Measurements from ENCODE around the gene FAM9A.
"Not testable (repeated sequence)": the region's sequence is repeated elsewhere in the genome, so short reads cannot be mapped to it uniquely, and the experiment has no call there.

Gene FAM9A

GRCh38 chrX:8757609-8758389, 43.4 kb downstream of the FAM9A start:
- H3K9me3 ChIP-seq (ENCODE audit: control insufficient read depth, insufficient read depth, low read length); H3K36me3 ChIP-seq (ENCODE audit: control insufficient read depth, insufficient read depth, low read length); H3K4me3 ChIP-seq (ENCODE audit: low read depth, low read length); H3K27me3 ChIP-seq (ENCODE audit: control insufficient read depth, insufficient read depth, low read length); H3K4me1 ChIP-seq (ENCODE audit: control insufficient read depth, insufficient read depth, low read length); H3K9ac ChIP-seq (ENCODE audit: low read depth, low read length): not testable (repeated sequence)

DNA sequence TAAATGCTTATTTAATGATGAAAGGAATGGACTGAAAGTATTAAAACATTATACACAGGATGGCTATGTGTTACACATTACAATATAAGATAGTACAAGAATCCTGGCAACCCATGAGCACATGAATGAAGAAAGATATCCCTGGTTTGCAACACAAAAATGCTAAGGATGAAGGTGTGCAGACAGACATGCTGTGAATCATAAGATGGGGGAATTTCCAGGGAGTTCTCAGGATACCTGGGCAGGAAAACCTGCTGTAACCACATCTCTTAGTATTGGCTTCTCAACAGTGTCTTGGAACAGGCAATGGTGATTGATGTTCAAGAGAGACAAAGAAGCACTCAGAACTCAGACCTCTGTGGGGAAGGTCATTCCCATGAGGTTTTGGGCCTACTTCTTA, 45.4 kb downstream of the FAM9A start:
- Histone ChIP-seq H3K9ac (ENCODE audit: low read depth, low read length) (no peak overlapping the region), H3K4me3 (ENCODE audit: low read depth, low read length) (no peak overlapping the region), H3K36me3 (ENCODE audit: control insufficient read depth, insufficient read depth, low read length) (no peaks in the 10 kb centered on the region)

GRCh38 chrX:8755116-8755515, 46.1 kb downstream of the FAM9A start:
- Histone ChIP-seq H3K36me3 (ENCODE audit: control insufficient read depth, insufficient read depth, low read length) (no peaks in the 10 kb centered on the region), H3K4me3 (ENCODE audit: low read depth, low read length) (no peak overlapping the region), H3K4me1 (ENCODE audit: control insufficient read depth, insufficient read depth, low read length) (no peaks in the 10 kb centered on the region), H3K9me3 (ENCODE audit: control insufficient read depth, insufficient read depth, low read length) (peaks cover 6% of the 10 kb centered on the region), H3K9ac (ENCODE audit: low read depth, low read length) (no peak overlapping the region), H3K27me3 (ENCODE audit: control insufficient read depth, insufficient read depth, low read length) (no peaks in the 10 kb centered on the region)

More for the DNA sequence above, 45.4 kb downstream of the FAM9A start:
- H3K4me1 ChIP-seq (ENCODE audit: control insufficient read depth, insufficient read depth, low read length) = no peaks in the 10 kb centered on the region
- H3K9me3 ChIP-seq (ENCODE audit: control insufficient read depth, insufficient read depth, low read length) = peaks cover 6% of the 10 kb centered on the region
- H3K27me3 ChIP-seq (ENCODE audit: control insufficient read depth, insufficient read depth, low read length) = no peaks in the 10 kb centered on the region

DNA sequence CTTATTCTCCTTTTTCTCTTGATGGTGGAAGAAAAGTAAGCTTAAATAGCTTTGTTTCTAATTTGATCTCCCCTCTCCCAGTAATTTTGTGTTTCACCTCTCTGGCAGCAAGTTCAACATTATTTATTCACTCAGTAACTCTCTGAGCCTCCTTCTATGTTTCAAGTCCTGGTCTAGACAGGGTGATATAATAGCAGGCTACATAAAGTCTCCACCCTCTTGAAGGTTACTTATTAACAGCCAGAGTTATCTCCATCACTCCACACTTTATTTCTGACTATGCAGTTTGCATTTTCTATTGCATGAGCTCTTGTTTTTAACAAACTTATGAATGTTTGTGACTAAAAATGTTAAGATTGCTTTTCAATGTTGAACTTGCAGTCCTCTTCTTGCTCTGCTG, 51.5 kb downstream of the FAM9A start:
- Histone ChIP-seq H3K9me3 (ENCODE audit: control insufficient read depth, insufficient read depth, low read length) (no peaks in the 10 kb centered on the region), H3K4me3 (ENCODE audit: low read depth, low read length) (no peak overlapping the region), H3K9ac (ENCODE audit: low read depth, low read length) (no peak overlapping the region), H3K27me3 (ENCODE audit: control insufficient read depth, insufficient read depth, low read length) (no peaks in the 10 kb centered on the region), H3K4me1 (ENCODE audit: control insufficient read depth, insufficient read depth, low read length) (no peaks in the 10 kb centered on the region), H3K36me3 (ENCODE audit: control insufficient read depth, insufficient read depth, low read length) (no peaks in the 10 kb centered on the region)

- Histone ChIP-seq H3K4me1 (ENCODE audit: control insufficient read depth, insufficient read depth, low read length) (no peaks in the 10 kb centered on the region), H3K36me3 (ENCODE audit: control insufficient read depth, insufficient read depth, low read length) (no peaks in the 10 kb centered on the region), H3K9me3 (ENCODE audit: control insufficient read depth, insufficient read depth, low read length) (no peaks in the 10 kb centered on the region), H3K4me3 (ENCODE audit: low read depth, low read length) (no peak overlapping the region), H3K9ac (ENCODE audit: low read depth, low read length) (no peak overlapping the region), H3K27me3 (ENCODE audit: control insufficient read depth, insufficient read depth, low read length) (no peaks in the 10 kb centered on the region)
These were observed 52.3 kb downstream of the FAM9A start for GRCh38 chrX:8748855-8749254.

DNA sequence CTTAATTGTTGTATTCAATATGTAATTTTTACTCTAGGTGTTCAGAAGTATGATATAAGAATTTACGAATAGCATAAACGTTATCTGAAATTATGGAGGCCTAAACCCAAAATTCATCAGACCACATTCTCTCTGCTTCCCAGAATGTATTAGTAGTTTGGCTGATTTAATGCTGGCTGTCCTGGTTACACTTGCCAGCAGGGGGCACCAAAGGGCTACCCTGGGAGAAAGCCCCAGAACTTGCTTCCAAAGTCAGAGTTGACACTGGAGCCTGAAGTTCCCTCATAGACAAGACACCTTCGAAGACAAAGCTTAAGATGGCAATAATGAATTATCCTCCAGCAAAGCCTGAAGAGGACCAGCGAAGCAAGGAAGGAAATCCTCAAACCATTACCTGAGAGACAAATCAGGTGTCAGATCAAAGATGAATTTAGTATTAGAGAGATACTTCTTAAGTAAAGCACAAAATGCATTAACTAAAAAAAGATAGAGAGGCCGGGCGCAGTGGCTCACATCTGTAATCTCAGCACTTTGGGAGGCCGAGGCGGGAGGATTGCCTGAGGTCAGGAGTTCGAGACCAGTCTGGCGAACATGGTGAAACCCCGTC, 58.0 kb downstream of the FAM9A start:
- Histone ChIP-seq H3K36me3 (ENCODE audit: control insufficient read depth, insufficient read depth, low read length) (no peaks in the 10 kb centered on the region), H3K4me3 (ENCODE audit: low read depth, low read length) (no peak overlapping the region), H3K27me3 (ENCODE audit: control insufficient read depth, insufficient read depth, low read length) (no peaks in the 10 kb centered on the region), H3K9me3 (ENCODE audit: control insufficient read depth, insufficient read depth, low read length) (no peaks in the 10 kb centered on the region), H3K4me1 (ENCODE audit: control insufficient read depth, insufficient read depth, low read length) (no peaks in the 10 kb centered on the region), H3K9ac (ENCODE audit: low read depth, low read length) (no peak overlapping the region)

DNA sequence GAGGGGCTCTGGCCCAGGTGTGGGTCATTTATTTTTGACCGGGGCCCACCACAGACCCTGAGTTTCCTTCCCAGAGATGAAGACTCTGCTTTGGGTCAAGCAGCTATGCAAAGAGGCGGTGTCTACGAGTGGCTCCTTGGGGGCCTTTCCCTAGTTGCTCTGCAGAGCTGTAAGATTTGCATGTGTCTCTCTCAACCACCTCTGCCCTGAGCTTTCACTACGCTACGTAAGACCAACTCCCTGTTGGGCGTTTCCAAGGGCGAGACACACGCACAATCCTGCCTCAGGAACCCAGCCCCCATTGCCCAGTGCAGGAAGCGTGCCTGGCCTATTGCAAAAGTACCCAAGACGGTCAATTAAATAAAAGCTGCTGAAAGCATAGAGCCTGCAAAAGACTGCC, 59.2 kb downstream of the FAM9A start:
- Histone ChIP-seq H3K9me3 (ENCODE audit: control insufficient read depth, insufficient read depth, low read length) (no peaks in the 10 kb centered on the region), H3K27me3 (ENCODE audit: control insufficient read depth, insufficient read depth, low read length) (no peaks in the 10 kb centered on the region), H3K9ac (ENCODE audit: low read depth, low read length) (no peak overlapping the region), H3K36me3 (ENCODE audit: control insufficient read depth, insufficient read depth, low read length) (no peaks in the 10 kb centered on the region), H3K4me1 (ENCODE audit: control insufficient read depth, insufficient read depth, low read length) (no peaks in the 10 kb centered on the region), H3K4me3 (ENCODE audit: low read depth, low read length) (no peak overlapping the region)

Data from iPS-15b (cell line).